PC-9 (cell line): ENCODE results near the gene EDN1.

Source experiments
- CTCF ChIP-seq: fragments of 200-600 bp; sonication (generic); conservative IDR thresholded peaks from 2 replicates; pipeline ENCODE4 v1.6.1; 2017; ENCODE audit warnings: mixed run types, antibody characterized with exemption, mild to moderate bottlenecking, moderate library complexity
- EZH2 ChIP-seq: fragments of 200-600 bp; sonication (generic); IDR thresholded peaks from 2 replicates; pipeline ENCODE4 v1.8.0; 2017; ENCODE audit warnings: antibody characterized with exemption, low read depth

DNA sequence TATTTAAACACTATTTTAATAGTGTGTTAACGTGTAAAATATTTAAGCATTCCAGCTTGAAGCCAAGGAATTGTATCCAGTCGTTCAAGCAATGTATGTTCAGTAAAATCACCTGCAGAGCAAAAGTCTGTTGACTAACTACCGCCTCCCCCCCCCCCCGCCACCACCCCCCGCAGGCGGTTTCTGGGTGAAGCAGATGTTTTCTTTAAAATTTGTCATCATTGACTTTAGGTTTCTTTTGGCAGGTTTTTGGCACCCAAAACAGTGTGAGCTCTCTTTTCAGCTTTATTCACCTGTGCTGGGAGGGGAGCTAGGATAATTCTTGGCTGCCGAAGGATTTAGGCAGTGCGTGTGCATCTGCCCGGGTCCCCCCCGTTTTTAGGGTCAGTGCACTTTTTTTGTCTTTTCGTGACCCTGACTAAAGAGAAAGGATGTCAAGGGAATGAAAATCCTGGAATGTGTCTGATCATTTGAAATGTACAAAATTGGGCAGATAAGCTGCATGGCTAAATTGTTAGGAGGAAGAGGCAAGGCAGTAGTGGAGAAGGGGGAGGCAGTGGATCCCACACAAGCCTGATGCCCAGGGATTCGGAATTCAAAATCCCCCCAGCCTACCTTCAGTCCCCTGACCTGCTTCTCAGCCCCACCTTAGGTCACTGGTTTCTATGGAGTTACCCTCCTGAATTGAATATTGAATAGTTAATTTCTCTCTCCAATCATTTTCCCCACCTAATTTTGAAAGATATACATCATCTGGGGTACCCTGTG, 1.1 kb downstream of the EDN1 start:
- TF ChIP-seq CTCF (no peak), EZH2 (no peak)
